AML-193 (cell line): ENCODE measurements around the gene HARS1.
"Not testable (repeated sequence)": the region's sequence is repeated elsewhere in the genome, so short reads cannot be mapped to it uniquely, and the experiment has no call there.

Experiments
- DNase-seq, 2 experiments: peaks; one replicate each; lab custom pipeline; 2025; lab: John Stamatoyannopoulos, UW

The HARS1 gene

DNA sequence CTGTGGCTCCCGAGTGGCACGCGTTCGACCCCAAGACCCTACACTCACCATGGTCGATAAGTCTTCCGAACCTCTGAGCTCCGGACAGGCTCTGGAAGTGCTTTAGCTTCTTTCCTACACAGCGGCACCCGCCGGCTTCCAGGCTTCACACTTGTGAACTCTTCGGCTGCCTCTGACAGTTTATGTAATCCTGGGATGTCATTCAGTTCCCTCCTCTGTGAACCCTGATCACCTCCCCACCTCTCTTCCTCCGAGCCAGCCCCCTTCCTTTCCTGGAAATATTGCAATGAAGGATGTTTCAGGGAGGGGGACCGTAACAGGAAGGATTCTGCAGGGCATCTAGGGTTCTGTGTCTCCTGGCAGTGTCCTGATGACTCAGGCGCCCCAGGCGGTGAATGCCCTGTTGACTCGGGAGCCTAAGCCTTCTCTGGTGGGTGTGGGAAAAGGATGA, 58.1 kb downstream of the HARS1 start, which contains the start of gene CD14:
TSS of gene CD14 (minus strand) at position 155 of the 451 bp plus-strand sequence. CDS start at position 51, 104 bp downstream.
- DNase-seq, result no peak

DNA sequence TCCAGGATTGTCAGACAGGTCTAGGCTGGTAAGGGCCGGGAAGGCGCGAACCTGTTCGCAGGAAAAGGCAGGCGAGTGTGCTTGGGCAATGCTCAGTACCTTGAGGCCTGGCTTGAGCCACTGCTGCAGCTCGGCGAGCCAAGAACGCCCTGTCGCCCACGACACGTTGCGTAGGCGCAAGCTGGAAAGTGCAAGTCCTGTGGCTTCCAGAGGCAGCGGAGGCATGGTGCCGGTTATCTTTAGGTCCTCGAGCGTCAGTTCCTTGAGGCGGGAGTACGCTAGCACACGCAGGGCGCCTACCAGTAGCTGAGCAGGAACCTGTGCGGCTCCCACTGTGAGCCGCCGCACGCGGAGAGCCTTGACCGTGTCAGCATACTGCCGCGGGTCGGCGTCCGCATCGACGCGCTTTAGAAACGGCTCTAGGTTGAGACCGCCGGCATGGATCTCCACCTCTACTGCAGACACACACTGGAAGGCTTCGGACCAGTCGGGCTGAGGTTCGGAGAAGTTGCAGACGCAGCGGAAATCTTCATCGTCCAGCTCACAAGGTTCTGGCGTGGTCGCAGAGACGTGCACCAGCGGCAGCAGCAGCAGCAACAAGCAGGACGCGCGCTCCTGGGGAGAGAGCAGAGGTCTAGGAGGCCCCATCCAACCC, 58.7 kb downstream of the HARS1 start:
- DNase-seq, result no peak

DNA sequence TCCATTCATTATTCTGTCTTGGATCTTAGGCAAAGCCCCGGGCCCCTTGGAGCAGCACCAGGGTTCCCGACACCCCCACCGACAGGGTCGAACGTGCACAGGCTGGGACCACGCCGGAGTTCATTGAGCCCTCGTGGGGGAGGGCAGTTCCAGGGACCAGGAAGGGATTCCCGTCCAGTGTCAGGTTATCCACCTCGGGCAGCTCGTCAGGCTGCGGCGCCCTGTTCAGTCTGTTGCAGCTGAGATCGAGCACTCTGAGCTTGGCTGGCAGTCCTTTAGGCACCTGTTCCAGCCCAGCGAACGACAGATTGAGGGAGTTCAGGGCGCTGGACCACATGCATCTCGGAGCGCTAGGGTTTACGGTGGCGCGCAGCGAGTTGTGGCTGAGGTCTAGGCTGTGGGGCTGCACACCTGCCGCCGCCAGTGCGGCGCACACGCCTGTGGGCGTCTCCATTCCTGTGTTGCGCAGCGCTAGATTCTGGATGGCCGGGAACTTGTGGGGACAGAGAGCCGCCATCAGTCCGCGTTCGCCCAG, 59.3 kb downstream of the HARS1 start:
- DNase-seq, result no peak

DNA sequence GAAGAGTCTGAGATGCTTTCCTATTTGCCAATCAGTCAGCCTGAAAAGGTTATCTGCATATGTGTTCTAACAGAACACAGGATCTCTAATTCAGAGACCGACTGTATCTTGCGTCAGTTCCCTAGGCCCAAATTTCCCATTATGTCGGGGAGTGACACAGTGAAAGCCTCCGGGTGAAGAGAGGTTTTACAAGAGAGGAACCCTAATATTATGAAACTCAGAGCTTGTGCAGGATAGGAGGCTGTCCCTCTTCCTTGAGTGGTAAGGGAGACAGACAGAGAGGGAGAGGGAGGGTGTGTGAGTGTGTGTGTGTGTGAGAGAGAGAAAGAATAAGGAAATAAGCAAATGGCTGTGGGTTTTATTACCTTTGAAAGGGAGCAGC, 60.1 kb downstream of the HARS1 start:
- DNase-seq, result peak; percentile 73 to 77

DNA sequence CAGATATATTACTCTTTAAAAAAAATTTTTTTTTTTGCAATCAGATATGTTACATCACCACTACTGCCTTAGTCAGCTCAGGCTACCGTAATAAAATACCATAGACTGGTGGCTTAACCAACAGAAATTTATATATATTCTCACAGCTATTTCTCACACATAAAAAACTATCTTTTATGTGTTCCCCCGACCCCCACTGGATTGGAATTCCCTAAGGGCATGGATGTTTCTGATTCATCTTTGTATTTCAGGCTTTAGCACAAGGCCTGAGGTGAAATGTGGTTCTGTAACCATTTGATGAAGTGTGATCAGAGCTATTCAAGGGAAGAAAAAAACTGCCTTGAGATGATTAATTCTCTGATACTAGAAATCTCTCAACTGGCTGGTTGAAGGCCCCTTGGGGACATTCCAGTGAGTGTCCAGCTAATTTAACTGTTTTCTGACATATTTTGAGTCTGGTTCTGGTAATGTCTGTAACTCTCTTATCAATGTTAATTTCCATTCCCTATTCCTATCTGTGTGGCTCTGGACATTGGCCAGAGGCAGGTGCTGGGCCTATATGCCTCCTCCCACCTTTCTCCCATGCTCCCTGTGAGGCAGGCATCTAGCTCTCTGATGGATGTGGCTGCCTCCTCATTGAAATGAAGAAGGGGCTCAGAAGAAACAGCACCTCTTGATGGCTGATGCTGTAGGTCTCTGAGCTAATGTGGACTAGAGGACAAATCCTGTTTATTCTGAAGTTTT, 60.7 kb downstream of the HARS1 start:
- no peak for DNase-seq

DNA sequence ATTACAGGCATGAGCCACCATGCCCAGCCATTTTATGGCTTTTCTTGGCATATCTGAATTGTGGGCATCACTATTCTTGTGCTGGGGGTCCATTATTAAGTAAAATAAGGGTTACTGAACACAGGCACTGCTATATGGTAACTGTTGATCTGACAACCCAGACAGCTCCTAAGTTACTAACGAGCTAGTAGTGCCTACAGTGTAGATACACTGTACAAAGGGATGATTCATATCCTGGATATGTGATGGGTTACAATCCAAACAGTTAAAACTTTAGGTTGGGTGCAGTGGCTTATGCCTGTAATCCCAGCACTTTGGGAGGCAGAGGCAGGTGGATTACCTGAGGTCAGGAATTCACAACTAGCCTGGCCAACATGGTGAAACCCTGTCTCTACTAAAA, 62.5 kb downstream of the HARS1 start:
- DNase-seq, result no peak

DNA sequence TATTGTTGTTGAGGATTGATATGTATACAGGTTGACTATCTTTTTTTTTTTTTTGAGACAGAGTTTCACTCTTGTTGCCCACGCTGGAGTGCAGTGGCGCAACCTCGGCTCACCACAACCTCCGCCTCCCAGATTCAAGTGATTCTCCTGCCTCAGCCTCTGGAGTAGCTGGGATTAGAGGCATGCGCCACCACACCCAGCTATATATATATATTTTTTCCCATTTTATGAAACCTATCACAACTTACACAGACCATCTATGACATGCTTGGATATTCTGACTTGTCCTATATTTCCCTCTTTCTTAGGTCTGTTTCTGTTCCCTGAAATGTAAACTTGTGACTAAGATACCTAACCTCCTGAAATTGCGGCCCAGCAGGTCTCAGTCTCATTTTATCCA, 63.2 kb downstream of the HARS1 start:
- DNase-seq, result no peak

DNA sequence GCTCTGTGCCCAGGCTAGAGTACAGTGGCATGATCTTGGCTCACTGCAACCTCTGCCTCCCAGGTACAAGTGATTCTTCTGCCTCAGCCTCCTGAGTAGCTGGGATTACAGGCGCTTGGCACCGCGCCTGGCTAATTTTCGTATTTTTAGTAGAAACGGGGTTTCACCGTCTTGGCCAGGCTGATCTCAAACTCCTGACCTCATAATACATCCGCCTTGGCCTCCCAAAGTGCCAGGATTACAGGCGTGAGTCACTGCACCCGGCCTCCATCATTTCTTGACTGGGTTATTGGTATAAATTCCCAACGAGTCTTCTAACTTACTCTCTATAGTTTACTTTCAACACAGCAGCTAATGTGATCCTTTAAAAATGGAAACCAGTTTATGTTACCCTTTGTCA, 66.3 kb downstream of the HARS1 start:
- not testable (repeated sequence) for DNase-seq
